Thyroid gland (tissue), 4 donors: Measurements from ENCODE around the gene SLC35D3.

Experiments
- POLR2A ChIP-seq, 2 donors: fragments of 450-650 bp; IDR thresholded peaks; one replicate each; pipeline ENCODE4 v1.6.1; 2017; ENCODE audit warnings: antibody characterized with exemption in 2 of 2, mild to moderate bottlenecking in 2 of 2, moderate library complexity in 1 of 2
- TF ChIP-seq, protein P1 (sequence below), 6 experiments: fragments of 200-600 bp in 3 of 6; fragments of 450-650 bp in 3 of 6; sonication (generic) in 3 of 6; IDR thresholded peaks; one replicate each; pipeline ENCODE4 v1.5.1; 2016 to 2019; ENCODE audit warnings: antibody characterized with exemption in 6 of 6, mild to moderate bottlenecking in 2 of 6, inconsistent platforms in 1 of 6, moderate library complexity in 1 of 6

DNA sequence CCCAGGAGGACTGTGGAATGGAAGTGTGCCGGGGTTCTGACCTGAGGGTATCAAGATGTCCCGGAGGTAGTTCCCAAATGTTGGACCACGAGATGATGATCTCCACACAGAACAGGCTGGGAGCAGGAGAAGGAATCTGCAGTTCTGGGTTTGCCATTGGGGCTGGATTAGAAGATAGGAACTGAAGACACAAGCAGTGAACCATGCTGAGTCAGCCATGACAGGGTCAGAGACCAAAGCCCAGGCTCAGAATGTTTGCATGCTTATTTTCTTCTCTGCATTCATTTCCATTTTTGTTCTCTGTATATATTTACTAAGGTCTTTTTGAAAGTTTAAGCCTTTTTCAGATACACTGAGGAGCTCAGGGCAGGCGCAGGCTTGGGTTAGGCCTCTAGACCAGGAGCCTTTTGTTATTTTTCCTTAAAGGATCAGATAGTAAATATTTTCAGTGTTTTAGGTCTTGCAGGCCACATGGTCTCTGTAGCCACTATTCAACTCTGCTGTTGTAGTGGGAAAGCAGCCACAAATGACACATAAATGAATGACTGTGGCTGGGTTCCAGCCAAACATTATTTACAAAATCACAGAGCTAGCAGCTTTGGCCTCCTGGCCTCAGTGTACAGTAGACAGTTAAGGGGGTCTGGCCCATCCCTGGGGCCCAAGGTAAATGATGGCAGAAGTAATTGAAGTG, 28.5 kb downstream of the SLC35D3 start:
- TF ChIP-seq, protein P1, sequence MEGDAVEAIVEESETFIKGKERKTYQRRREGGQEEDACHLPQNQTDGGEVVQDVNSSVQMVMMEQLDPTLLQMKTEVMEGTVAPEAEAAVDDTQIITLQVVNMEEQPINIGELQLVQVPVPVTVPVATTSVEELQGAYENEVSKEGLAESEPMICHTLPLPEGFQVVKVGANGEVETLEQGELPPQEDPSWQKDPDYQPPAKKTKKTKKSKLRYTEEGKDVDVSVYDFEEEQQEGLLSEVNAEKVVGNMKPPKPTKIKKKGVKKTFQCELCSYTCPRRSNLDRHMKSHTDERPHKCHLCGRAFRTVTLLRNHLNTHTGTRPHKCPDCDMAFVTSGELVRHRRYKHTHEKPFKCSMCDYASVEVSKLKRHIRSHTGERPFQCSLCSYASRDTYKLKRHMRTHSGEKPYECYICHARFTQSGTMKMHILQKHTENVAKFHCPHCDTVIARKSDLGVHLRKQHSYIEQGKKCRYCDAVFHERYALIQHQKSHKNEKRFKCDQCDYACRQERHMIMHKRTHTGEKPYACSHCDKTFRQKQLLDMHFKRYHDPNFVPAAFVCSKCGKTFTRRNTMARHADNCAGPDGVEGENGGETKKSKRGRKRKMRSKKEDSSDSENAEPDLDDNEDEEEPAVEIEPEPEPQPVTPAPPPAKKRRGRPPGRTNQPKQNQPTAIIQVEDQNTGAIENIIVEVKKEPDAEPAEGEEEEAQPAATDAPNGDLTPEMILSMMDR (IDR thresholded peaks at IDR 0.05), result no peak
- no peak for TF ChIP-seq POLR2A (IDR thresholded peaks at IDR 0.05)
